H1 (cell line): ENCODE results near the gene TMCC1. TPM values are rescaled to one million over a fixed set of nuclear protein-coding genes. Genes with fewer than 3 reads are reported as not detected.

ENCODE experiments used
- CHD2 ChIP-seq: IDR thresholded peaks from 2 replicates; pipeline ENCODE4 v1.6.1; 2012; ENCODE audit warnings: low read length, improper control_type of control experiment
- CHD7 ChIP-seq: fragments of 300-600 bp; sonication (generic); IDR thresholded peaks from 2 replicates; pipeline ENCODE4 v1.7.1; 2012; ENCODE audit warnings: low read length, moderate library complexity, mild to moderate bottlenecking, inconsistent platforms; ENCODE audit not compliant: insufficient replicate concordance
- FOSL1 ChIP-seq: IDR thresholded peaks from 2 replicates; pipeline ENCODE4 v1.6.1; 2011; ENCODE audit warnings: mild to moderate bottlenecking, low read depth, low read length, moderate library complexity; ENCODE audit not compliant: insufficient read depth
- HDAC2 ChIP-seq, 2 experiments: fragments of 300-600 bp in 1 of 2; sonication (generic) in 1 of 2; IDR thresholded peaks; 2 replicates each; pipeline ENCODE4 v1.6.1; 2011 to 2012; ENCODE audit warnings: low read depth in 2 of 2, low read length in 2 of 2, mild to moderate bottlenecking in 2 of 2, moderate library complexity in 2 of 2, borderline replicate concordance in 1 of 2, inconsistent platforms in 1 of 2
- RNF2 ChIP-seq: fragments of 200-900, 300-1000 bp; sonication (generic); IDR thresholded peaks from 2 replicates; pipeline ENCODE4 v1.7.1; 2016; ENCODE audit warnings: borderline replicate concordance, low read depth, mild to moderate bottlenecking, antibody characterized with exemption, low read length; ENCODE audit not compliant: poor library complexity, severe bottlenecking; ENCODE audit errors: missing control alignments
- SAP30 ChIP-seq: fragments of 300-600 bp; sonication (generic); IDR thresholded peaks from 2 replicates; pipeline ENCODE4 v1.7.1; 2012; ENCODE audit warnings: low read length, moderate library complexity, mild to moderate bottlenecking, inconsistent platforms; ENCODE audit not compliant: insufficient read depth, insufficient replicate concordance
- SRF ChIP-seq: IDR thresholded peaks from 2 replicates; pipeline ENCODE4 v1.6.1; 2011; ENCODE audit warnings: mild to moderate bottlenecking, low read depth, low read length, moderate library complexity
- polyA plus RNA-seq, 7 experiments: library from polyadenylated mRNA; depleted of rRNA in 3 of 7; stranded (reverse) in 5 of 7; unstranded in 2 of 7; fragments of >200 nt in 5 of 7; fragments of 200-250 nt in 2 of 7; gene quantifications; 1 replicate in 5 of 7; 2 replicates in 1 of 7; 4 replicates in 1 of 7; pipeline versions ENCODE4 v1.2.1 to v1.2.3, GENCODE V29; 2011 to 2013; ENCODE audit warnings: missing spikeins in 2 of 7, mixed read lengths in 2 of 7
- total RNA-seq: library from RNA; stranded (reverse); fragmentation: NEBNext Ultra II Directional; extraction: Animal tissue kit (Norgen Biotek cat#: 25700); gene quantifications from 2 replicates; pipeline ENCODE4 v1.2.1, GENCODE V29; 2021
- TF ChIP-seq, protein P1 (sequence below): IDR thresholded peaks from 2 replicates; pipeline ENCODE4 v1.6.1; 2012; ENCODE audit warnings: low read length, inconsistent platforms

The TMCC1 gene
- total and polyA plus RNA-seq, 2 of the 8 experiments (the other 6 are each of a cell fraction or from before 2014, with no cell fraction given) = 10.4 to 27.1 TPM

DNA sequence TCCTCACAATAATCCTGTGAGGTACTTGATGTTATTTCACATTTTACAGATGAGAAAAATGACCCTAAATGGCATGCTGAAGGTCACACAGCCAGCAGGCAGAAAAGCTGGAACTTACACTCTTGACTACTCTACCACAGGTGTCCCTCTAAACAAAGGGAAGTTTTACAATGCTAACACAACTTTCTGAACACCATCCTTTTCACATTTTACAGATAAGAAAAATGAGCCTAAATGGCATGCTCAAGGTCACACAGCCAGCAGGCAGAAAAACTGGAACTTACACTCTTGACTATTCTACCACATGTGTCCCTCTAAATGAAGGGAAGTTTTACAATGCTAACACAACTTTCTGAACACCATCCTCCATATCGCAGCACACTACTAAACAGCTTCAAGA is 35.6 kb downstream of the TMCC1 start (continued):
- TF ChIP-seq CHD7 (no peak), CHD2 (no peak), SRF (no peak), HDAC2 (IDR thresholded peaks at IDR 0.05; ENCODE audit: borderline replicate concordance in 1 of 2, low read depth in 2 of 2, low read length in 2 of 2) (no peak), SAP30 (no peak), RNF2 (no peak), FOSL1 (no peak)
- TF ChIP-seq, protein P1, sequence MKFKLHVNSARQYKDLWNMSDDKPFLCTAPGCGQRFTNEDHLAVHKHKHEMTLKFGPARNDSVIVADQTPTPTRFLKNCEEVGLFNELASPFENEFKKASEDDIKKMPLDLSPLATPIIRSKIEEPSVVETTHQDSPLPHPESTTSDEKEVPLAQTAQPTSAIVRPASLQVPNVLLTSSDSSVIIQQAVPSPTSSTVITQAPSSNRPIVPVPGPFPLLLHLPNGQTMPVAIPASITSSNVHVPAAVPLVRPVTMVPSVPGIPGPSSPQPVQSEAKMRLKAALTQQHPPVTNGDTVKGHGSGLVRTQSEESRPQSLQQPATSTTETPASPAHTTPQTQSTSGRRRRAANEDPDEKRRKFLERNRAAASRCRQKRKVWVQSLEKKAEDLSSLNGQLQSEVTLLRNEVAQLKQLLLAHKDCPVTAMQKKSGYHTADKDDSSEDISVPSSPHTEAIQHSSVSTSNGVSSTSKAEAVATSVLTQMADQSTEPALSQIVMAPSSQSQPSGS = no peak
